BLaER1 treated with 17β-estradiol and CSF1 and Interleukin-3, amounts not matched to agents 10 nM and 100 nM (cell line): Measurements from ENCODE around the gene NUDT1.

Source experiments
- H3K27ac ChIP-seq, 11 experiments: shearing (Covaris generic); formaldehyde crosslinking; 2 replicates each; pipeline ENCODE4 v1.8.1; 2022
- H3K27me3 ChIP-seq, 11 experiments: shearing (Covaris generic); formaldehyde crosslinking; 2 replicates each; pipeline ENCODE4 v1.8.1; 2022
- H3K36me3 ChIP-seq, 11 experiments: shearing (Covaris generic); formaldehyde crosslinking; 2 replicates each; pipeline ENCODE4 v1.8.1; 2022
- H3K4me1 ChIP-seq, 10 experiments: shearing (Covaris generic); formaldehyde crosslinking; 2 replicates each; pipeline ENCODE4 v1.8.1; 2022
- H3K4me2 ChIP-seq, 11 experiments: shearing (Covaris generic); formaldehyde crosslinking; 2 replicates each; pipeline ENCODE4 v1.8.1; 2022
- H3K4me3 ChIP-seq, 10 experiments: shearing (Covaris generic); formaldehyde crosslinking; 2 replicates each; pipeline ENCODE4 v1.8.1; 2022
- H3K9ac ChIP-seq, 11 experiments: shearing (Covaris generic); formaldehyde crosslinking; 2 replicates each; pipeline ENCODE4 v1.8.1; 2022
- H3K9me3 ChIP-seq, 11 experiments: shearing (Covaris generic); formaldehyde crosslinking; replicated peaks in 1 of 11; 2 replicates each; pipeline ENCODE4 v1.8.1; 2022
- H4K20me1 ChIP-seq, 11 experiments: shearing (Covaris generic); formaldehyde crosslinking; 2 replicates each; pipeline ENCODE4 v1.8.1; 2022
- Cebpa-rat ChIP-seq, 11 experiments: shearing (Covaris generic); IDR thresholded peaks; 2 replicates each; pipeline ENCODE4 v1.8.1; 2022

Gene NUDT1

GRCh38 chr7:2217716-2218443, 24.1 kb upstream of the NUDT1 start:
- H4K20me1 ChIP-seq = peaks cover 13 to 94% (median 66%) of the 10 kb centered on the region in 11 experiments; a peak in 21 of 22 replicates
- H3K9ac ChIP-seq = peak overlapping the region in 3 of 11 experiments; percentile 17 to 26 (median 18); a peak in 1 of 22 replicates
- H3K4me1 ChIP-seq = peaks cover 0 to 18% (median 11%) of the 10 kb centered on the region in 10 experiments; a peak in 12 of 20 replicates
- peaks cover 91 to 98% (median 95%) of the 10 kb centered on the region in 11 experiments for H3K36me3 ChIP-seq
- no peak overlapping the region for H3K4me3 ChIP-seq
- no peak overlapping the region for H3K27ac ChIP-seq
- H3K27me3 ChIP-seq = no peaks in the 10 kb centered on the region
- peak overlapping the region in 5 of 11 experiments; percentile 9 to 39 (median 34); a peak in 6 of 22 replicates for H3K4me2 ChIP-seq
- no peak for TF ChIP-seq Cebpa-rat (IDR thresholded peaks at IDR 0.05)
- no peaks in the 10 kb centered on the region for H3K9me3 ChIP-seq

- no peaks in the 10 kb centered on the region for H3K9me3 ChIP-seq
- H4K20me1 ChIP-seq = peaks cover 13 to 94% (median 67%) of the 10 kb centered on the region in 11 experiments; a peak in 21 of 22 replicates
- peaks cover 0 to 18% (median 11%) of the 10 kb centered on the region in 10 experiments; a peak in 12 of 20 replicates for H3K4me1 ChIP-seq
- no peak overlapping the region for H3K4me2 ChIP-seq
- no peaks in the 10 kb centered on the region for H3K27me3 ChIP-seq
- H3K4me3 ChIP-seq = no peak overlapping the region
- H3K36me3 ChIP-seq = peaks cover 91 to 98% (median 95%) of the 10 kb centered on the region in 11 experiments
- H3K9ac ChIP-seq = no peak overlapping the region; a peak in 1 of 22 replicates
- TF ChIP-seq Cebpa-rat (IDR thresholded peaks at IDR 0.05) = no peak
- H3K27ac ChIP-seq = no peak overlapping the region
Measured at GRCh38 chr7:2218444-2218785, 23.6 kb upstream of the NUDT1 start.

- no peaks in the 10 kb centered on the region for H3K27me3 ChIP-seq
- peaks cover 91 to 98% (median 95%) of the 10 kb centered on the region in 11 experiments for H3K36me3 ChIP-seq
- H3K9ac ChIP-seq = no peak overlapping the region
- no peaks in the 10 kb centered on the region for H3K9me3 ChIP-seq
- no peak overlapping the region for H3K27ac ChIP-seq
- H3K4me3 ChIP-seq = no peak overlapping the region
- H4K20me1 ChIP-seq = peaks cover 13 to 94% (median 67%) of the 10 kb centered on the region in 11 experiments; a peak in 21 of 22 replicates
- H3K4me1 ChIP-seq = peaks cover 0 to 18% (median 11%) of the 10 kb centered on the region in 10 experiments; a peak in 12 of 20 replicates
- no peak for TF ChIP-seq Cebpa-rat (IDR thresholded peaks at IDR 0.05)
- no peak overlapping the region for H3K4me2 ChIP-seq
Measured at GRCh38 chr7:2219136-2219535, 22.9 kb upstream of the NUDT1 start.

GRCh38 chr7:2219606-2220005, 22.4 kb upstream of the NUDT1 start:
- no peak overlapping the region for H3K9ac ChIP-seq
- peaks cover 10 to 94% (median 67%) of the 10 kb centered on the region in 11 experiments; a peak in 21 of 22 replicates for H4K20me1 ChIP-seq
- H3K27me3 ChIP-seq = no peaks in the 10 kb centered on the region
- no peaks in the 10 kb centered on the region for H3K9me3 ChIP-seq
- H3K4me2 ChIP-seq = no peak overlapping the region
- H3K36me3 ChIP-seq = peaks cover 91 to 98% (median 95%) of the 10 kb centered on the region in 11 experiments
- H3K4me1 ChIP-seq = peaks cover 0 to 15% (median 8%) of the 10 kb centered on the region in 10 experiments; a peak in 12 of 20 replicates
- TF ChIP-seq Cebpa-rat (IDR thresholded peaks at IDR 0.05) = no peak
- H3K27ac ChIP-seq = no peak overlapping the region
- H3K4me3 ChIP-seq = no peak overlapping the region

- H4K20me1 ChIP-seq = peaks cover 10 to 94% (median 67%) of the 10 kb centered on the region in 11 experiments; a peak in 21 of 22 replicates
- TF ChIP-seq Cebpa-rat (IDR thresholded peaks at IDR 0.05) = no peak
- no peak overlapping the region for H3K4me2 ChIP-seq
- peaks cover 91 to 98% (median 95%) of the 10 kb centered on the region in 11 experiments for H3K36me3 ChIP-seq
- H3K9ac ChIP-seq = no peak overlapping the region
- no peak overlapping the region for H3K4me3 ChIP-seq
- no peaks in the 10 kb centered on the region for H3K9me3 ChIP-seq
- no peak overlapping the region for H3K27ac ChIP-seq
- H3K4me1 ChIP-seq = peaks cover 0 to 14% (median 8%) of the 10 kb centered on the region in 10 experiments; a peak in 11 of 20 replicates
- H3K27me3 ChIP-seq = no peaks in the 10 kb centered on the region
Measured at GRCh38 chr7:2220030-2220429, 22.0 kb upstream of the NUDT1 start.

GRCh38 chr7:2220506-2220905, 21.5 kb upstream of the NUDT1 start:
- Histone ChIP-seq H3K4me1 (peaks cover 0 to 14% (median 8%) of the 10 kb centered on the region in 10 experiments; a peak in 11 of 20 replicates), H3K9ac (no peak overlapping the region; a peak in 1 of 22 replicates), H3K36me3 (peaks cover 91 to 98% (median 95%) of the 10 kb centered on the region in 11 experiments), H3K27ac (no peak overlapping the region), H4K20me1 (peaks cover 10 to 94% (median 71%) of the 10 kb centered on the region in 11 experiments; a peak in 21 of 22 replicates), H3K4me2 (no peak overlapping the region), H3K27me3 (no peaks in the 10 kb centered on the region), H3K4me3 (no peak overlapping the region), H3K9me3 (no peaks in the 10 kb centered on the region)
- TF ChIP-seq Cebpa-rat (IDR thresholded peaks at IDR 0.05) = no peak

- Histone ChIP-seq H3K27ac (no peak overlapping the region), H3K36me3 (peaks cover 91 to 98% (median 95%) of the 10 kb centered on the region in 11 experiments), H3K27me3 (no peaks in the 10 kb centered on the region), H3K4me3 (no peak overlapping the region), H3K9ac (no peak overlapping the region; a peak in 1 of 22 replicates), H3K4me2 (no peak overlapping the region), H4K20me1 (peaks cover 10 to 94% (median 74%) of the 10 kb centered on the region in 11 experiments; a peak in 21 of 22 replicates), H3K9me3 (no peaks in the 10 kb centered on the region), H3K4me1 (peaks cover 0 to 14% (median 8%) of the 10 kb centered on the region in 10 experiments; a peak in 11 of 20 replicates)
- TF ChIP-seq Cebpa-rat (IDR thresholded peaks at IDR 0.05) = no peak
Measured at GRCh38 chr7:2220954-2221353, 21.1 kb upstream of the NUDT1 start.

GRCh38 chr7:2222516-2222915, 19.5 kb upstream of the NUDT1 start:
- Histone ChIP-seq H3K36me3 (peaks cover 91 to 98% (median 95%) of the 10 kb centered on the region in 11 experiments), H4K20me1 (peaks cover 14 to 93% (median 76%) of the 10 kb centered on the region in 11 experiments; a peak in 21 of 22 replicates), H3K4me1 (peaks cover 0 to 7% (median 3%) of the 10 kb centered on the region in 10 experiments; a peak in 12 of 20 replicates), H3K9me3 (no peaks in the 10 kb centered on the region), H3K27me3 (no peaks in the 10 kb centered on the region), H3K4me3 (no peak overlapping the region), H3K4me2 (no peak overlapping the region), H3K27ac (no peak overlapping the region), H3K9ac (no peak overlapping the region)
- TF ChIP-seq Cebpa-rat (IDR thresholded peaks at IDR 0.05) = no peak

- Histone ChIP-seq H3K36me3 (peaks cover 91 to 98% (median 95%) of the 10 kb centered on the region in 11 experiments), H3K4me2 (no peak overlapping the region), H3K27ac (no peak overlapping the region), H3K4me1 (peaks cover 0 to 8% (median 2%) of the 10 kb centered on the region in 10 experiments; a peak in 6 of 20 replicates), H3K4me3 (no peak overlapping the region), H3K9me3 (no peaks in the 10 kb centered on the region), H3K27me3 (no peaks in the 10 kb centered on the region), H4K20me1 (peaks cover 14 to 94% (median 76%) of the 10 kb centered on the region in 11 experiments; a peak in 21 of 22 replicates), H3K9ac (no peak overlapping the region; a peak in 1 of 22 replicates)
- no peak for TF ChIP-seq Cebpa-rat (IDR thresholded peaks at IDR 0.05)
Measured at GRCh38 chr7:2223321-2223720, 18.7 kb upstream of the NUDT1 start.
